NCI-H510A (cell line): Measurements from ENCODE around the gene KDM4C.
"Not testable (repeated sequence)": the region's sequence is repeated elsewhere in the genome, so short reads cannot be mapped to it uniquely, and the experiment has no call there.

ENCODE experiments used
- DNase-seq: peaks from one replicate; lab custom pipeline; 2025; lab: John Stamatoyannopoulos, UW

Gene KDM4C

GRCh38 chr9:6757456-6758247, at the start of gene KDM4C:
Gene KDM4C (plus strand): TSS chr9:6757973. CDS start chr9:6792989, 35,016 bp downstream.
- peak; percentile 75 for DNase-seq

- no peak for DNase-seq
Measured at GRCh38 chr9:6708732-6709131, 49.0 kb upstream of the KDM4C start.

- DNase-seq, result no peak
Measured at GRCh38 chr9:6711403-6711802, 46.4 kb upstream of the KDM4C start.

- DNase-seq, result no peak
Measured at GRCh38 chr9:6712041-6712440, 45.7 kb upstream of the KDM4C start.

- DNase-seq, result no peak
Measured at GRCh38 chr9:6714176-6714575, 43.6 kb upstream of the KDM4C start.

- DNase-seq, result not testable (repeated sequence)
Measured at GRCh38 chr9:6715153-6715754, 42.5 kb upstream of the KDM4C start.

GRCh38 chr9:6715755-6716643, 41.8 kb upstream of the KDM4C start:
- DNase-seq, result peak; percentile 65

- DNase-seq, result no peak
Measured at GRCh38 chr9:6716766-6717165, 41.0 kb upstream of the KDM4C start.

GRCh38 chr9:6723881-6724420, 33.8 kb upstream of the KDM4C start:
- no peak for DNase-seq

GRCh38 chr9:6733257-6733656, 24.5 kb upstream of the KDM4C start:
- no peak for DNase-seq

- no peak for DNase-seq
Measured at GRCh38 chr9:6733831-6734230, 23.9 kb upstream of the KDM4C start.

- no peak for DNase-seq
Measured at GRCh38 chr9:6735422-6735821, 22.4 kb upstream of the KDM4C start.

- DNase-seq, result no peak
Measured at GRCh38 chr9:6739218-6739617, 18.6 kb upstream of the KDM4C start.

- not testable (repeated sequence) for DNase-seq
Measured at GRCh38 chr9:6748861-6749260, 8.9 kb upstream of the KDM4C start.

- not testable (repeated sequence) for DNase-seq
Measured at GRCh38 chr9:6754861-6755260, 2.9 kb upstream of the KDM4C start.

- DNase-seq, result peak; percentile 56
Measured at GRCh38 chr9:6757132-6757455, 679 bp upstream of the KDM4C start.

- no peak for DNase-seq
Measured at GRCh38 chr9:6758248-6758497, 400 bp downstream of the KDM4C start.

GRCh38 chr9:6758498-6759184, 868 bp downstream of the KDM4C start:
- no peak for DNase-seq

GRCh38 chr9:6759185-6759977, 1.6 kb downstream of the KDM4C start:
- no peak for DNase-seq

- no peak for DNase-seq
Measured at GRCh38 chr9:6761306-6761705, 3.5 kb downstream of the KDM4C start.

- no peak for DNase-seq
Measured at GRCh38 chr9:6763244-6763643, 5.5 kb downstream of the KDM4C start.
